IPS-NIHi7 (cell line): ENCODE measurements around the gene RDH12.
"Not testable (repeated sequence)": the region's sequence is repeated elsewhere in the genome, so short reads cannot be mapped to it uniquely, and the experiment has no call there.

Source experiments
- DNase-seq: peaks from one replicate; pipeline ENCODE4 v3.0.0; 2012; ENCODE audit warnings: mixed read lengths; ENCODE audit errors: extremely low spot score

The RDH12 gene

GRCh38 chr14:67701492-67701891 lies at the start of gene RDH12:
TSS of gene RDH12 (plus strand) at chr14:67701886. CDS start at chr14:67722643, 20,757 bp downstream.
- DNase-seq = not testable (repeated sequence)

DNA sequence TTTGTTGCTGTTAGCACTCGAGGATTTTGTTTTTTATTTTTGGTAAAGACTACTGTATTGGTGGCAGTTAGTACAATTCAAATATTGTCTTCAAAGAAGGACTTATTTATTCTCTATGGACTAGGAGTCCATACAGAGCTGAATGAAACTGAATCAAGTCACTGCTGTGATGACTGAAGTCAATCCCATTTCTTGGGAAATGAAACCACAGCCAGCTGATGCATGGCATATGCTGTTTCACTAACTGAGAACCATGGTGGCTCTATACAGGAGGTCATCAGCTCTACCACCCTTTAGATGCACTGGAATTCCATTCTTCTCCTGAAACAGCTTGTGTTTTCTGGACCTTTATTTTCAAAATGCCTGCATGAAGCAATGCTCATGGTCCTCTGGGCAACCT lies 49.5 kb upstream of the RDH12 start:
- DNase-seq = no peak

- DNase-seq = no peak
Observed at GRCh38 chr14:67653651-67654280, 47.9 kb upstream of the RDH12 start.

DNA sequence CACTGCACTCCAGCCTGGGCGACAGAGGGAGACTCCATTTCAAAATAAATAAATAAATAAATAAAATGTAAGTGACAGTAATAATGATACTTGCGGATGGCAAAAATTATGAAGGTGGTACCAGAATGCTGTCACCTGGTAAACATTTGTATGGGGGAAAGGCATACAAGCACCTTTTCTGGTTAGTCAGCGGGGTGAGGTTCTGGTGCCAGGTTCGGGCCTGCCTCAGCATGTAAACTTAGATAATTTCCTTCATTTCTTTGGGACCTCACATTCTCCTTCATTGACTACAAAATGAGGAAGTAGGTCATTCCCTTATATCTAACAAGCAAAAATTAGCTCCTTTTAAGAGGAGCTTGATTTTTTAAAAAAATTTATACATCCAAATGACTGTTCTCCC lies 38.1 kb upstream of the RDH12 start:
- DNase-seq = no peak

DNA sequence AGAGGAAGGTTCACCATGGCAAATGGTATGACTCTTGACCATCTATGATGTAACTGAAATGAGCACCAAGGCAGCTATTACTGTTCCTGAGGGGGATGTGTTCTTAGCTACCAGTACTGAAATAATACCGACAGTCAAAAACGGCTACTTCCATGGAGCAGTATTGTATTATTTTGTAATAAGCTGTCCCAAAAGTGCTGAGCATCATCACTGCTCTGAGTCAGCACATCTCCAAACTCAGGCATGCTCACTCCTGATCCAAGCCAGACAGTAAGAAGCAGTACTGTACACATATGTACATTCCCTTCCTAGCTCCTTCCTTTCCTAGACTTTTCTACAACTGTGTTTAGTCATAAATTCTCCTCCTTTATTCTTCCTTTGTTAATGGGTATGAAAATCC lies 35.8 kb upstream of the RDH12 start:
- no peak for DNase-seq

DNA sequence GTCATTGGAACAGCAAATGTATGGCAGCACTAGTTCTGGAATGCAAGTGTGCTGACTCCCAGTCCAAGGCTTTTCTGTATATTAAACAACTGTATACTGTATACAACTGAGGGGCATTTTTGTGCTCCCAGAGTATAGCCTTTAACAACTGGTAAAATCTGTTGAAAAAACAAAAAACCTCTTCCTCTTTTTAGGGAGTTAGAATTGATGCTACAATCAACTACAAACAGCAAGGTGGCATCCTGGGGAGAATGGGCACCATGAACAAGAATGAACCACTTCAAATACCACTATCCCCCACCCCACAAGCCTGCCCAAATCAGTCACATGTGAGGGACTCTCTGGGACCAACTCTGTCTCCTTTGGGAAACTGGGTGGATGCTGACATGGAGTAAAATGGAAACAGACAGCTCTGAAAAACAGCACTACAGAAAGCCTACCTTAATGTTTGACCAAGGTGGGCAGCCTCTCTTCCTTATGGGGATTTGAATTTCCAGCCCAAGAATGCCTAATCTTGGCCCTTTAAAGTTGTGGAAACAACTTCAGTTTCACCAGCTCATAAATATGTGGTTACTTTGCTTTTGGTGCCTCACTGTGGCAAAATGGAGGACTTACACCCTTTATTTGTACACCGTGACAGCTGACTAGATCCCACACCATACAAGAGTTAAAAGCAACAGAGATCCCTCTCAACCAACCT lies 34.8 kb upstream of the RDH12 start:
- DNase-seq = peak; percentile 57

GRCh38 chr14:67668559-67668958 lies 33.1 kb upstream of the RDH12 start:
- DNase-seq = no peak

DNA sequence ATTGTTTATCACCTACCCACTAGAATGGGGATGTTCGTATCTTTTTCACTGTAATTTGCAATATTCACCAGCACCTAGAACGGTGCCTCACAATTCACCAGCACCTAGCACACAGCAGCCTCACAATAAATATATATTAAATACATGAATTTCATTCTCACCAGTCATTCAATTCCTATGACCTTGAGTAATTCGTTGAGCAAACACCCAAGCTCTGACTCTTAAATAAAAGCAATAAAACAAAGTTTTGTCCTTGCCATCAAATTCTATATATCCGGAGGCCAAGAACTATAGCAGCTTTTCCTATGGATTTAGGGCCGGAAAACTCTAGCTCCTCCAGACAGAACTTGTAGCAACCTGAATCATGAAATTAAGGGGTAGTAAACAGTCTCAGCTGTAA lies 28.2 kb upstream of the RDH12 start:
- DNase-seq = no peak

DNA sequence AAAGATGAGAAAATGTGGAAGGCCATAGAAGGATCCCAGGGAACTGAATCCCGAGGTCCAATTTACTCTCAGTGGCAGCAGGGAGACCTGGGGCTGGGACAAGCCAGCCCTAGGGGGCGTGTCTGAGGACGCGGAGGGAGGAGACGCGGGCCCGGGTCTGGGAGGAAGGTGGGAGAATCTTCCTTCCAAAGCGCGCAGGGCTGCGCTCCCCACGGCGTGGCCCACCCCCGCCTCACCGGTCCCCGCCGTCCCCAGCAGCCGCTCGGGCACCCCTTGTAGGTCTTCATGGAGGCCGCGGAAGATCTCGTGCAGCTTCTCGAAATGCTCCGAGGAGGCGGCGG lies 27.6 kb upstream of the RDH12 start:
- peak; percentile 88 for DNase-seq

- DNase-seq = peak; percentile 90
Observed at GRCh38 chr14:67674480-67675218, 27.0 kb upstream of the RDH12 start, which contains the start of gene VTI1B. TSS of gene VTI1B (minus strand) at chr14:67674632. CDS start at chr14:67674489, 143 bp downstream.

GRCh38 chr14:67675219-67675582 lies 26.5 kb upstream of the RDH12 start:
- DNase-seq = no peak

GRCh38 chr14:67679006-67679405 lies 22.7 kb upstream of the RDH12 start:
- DNase-seq = no peak

- DNase-seq = no peak
Observed at GRCh38 chr14:67680121-67680602, 21.5 kb upstream of the RDH12 start.

DNA sequence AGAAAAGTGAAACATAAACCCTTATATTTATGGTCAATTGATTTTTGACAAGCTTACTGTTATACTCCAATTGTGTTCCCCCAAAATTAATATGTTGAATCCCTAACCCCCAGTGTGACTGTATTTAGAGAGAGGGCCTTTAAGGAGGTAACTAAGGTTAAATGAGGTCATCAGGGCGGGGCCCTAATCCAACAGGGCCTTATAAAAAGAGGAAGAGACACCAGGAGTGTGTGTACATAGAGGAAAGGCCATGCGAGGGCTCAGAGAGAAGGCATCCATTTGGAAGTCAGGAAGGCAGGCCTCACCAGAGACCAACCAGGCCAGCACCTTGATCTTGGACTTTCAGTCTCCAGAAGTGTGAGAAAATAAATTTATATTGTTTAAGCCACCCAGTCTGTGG lies 20.7 kb upstream of the RDH12 start:
- no peak for DNase-seq

- no peak for DNase-seq
Observed at GRCh38 chr14:67683842-67684241, 17.8 kb upstream of the RDH12 start.

- DNase-seq = no peak
Observed at GRCh38 chr14:67690011-67690410, 11.7 kb upstream of the RDH12 start.

GRCh38 chr14:67694791-67695393 lies 6.8 kb upstream of the RDH12 start:
- peak; percentile 92 for DNase-seq

- peak; percentile 91 for DNase-seq
Observed at GRCh38 chr14:67695394-67695949, 6.2 kb upstream of the RDH12 start, which contains the start of gene RDH11. TSS of gene RDH11 (minus strand) at chr14:67695764. CDS start at chr14:67695703, 61 bp downstream.

DNA sequence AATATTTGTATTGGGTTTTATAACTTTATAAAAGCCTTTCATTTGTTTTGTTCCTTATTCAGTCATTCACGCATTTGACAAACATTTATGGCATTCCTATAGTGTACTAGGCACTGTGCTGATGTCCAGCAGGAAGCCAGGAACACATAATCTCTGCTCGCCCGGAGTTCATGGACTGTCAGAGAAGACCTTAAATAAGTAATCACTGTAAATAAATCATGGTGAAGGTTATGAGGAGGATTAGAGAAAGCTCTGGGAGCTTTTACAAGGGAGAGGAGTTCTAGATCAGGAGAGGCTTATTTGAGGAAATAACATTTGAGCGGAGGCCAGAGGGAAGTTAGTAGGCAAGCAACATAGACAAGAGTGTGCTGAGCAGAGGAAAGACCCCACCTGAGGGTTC lies 4.7 kb upstream of the RDH12 start:
- DNase-seq = no peak

GRCh38 chr14:67698179-67698578 lies 3.5 kb upstream of the RDH12 start:
- DNase-seq = no peak

GRCh38 chr14:67703997-67704396 lies 2.3 kb downstream of the RDH12 start:
- DNase-seq = no peak
